ENCODE measurements around the gene ALDH1A3. TPM values are rescaled to one million over a fixed set of nuclear protein-coding genes. Genes with fewer than 3 reads are reported as not detected.

The ALDH1A3 gene
- total RNA-seq, 1 donor from 2014 or later, result 6.8 TPM

DNA sequence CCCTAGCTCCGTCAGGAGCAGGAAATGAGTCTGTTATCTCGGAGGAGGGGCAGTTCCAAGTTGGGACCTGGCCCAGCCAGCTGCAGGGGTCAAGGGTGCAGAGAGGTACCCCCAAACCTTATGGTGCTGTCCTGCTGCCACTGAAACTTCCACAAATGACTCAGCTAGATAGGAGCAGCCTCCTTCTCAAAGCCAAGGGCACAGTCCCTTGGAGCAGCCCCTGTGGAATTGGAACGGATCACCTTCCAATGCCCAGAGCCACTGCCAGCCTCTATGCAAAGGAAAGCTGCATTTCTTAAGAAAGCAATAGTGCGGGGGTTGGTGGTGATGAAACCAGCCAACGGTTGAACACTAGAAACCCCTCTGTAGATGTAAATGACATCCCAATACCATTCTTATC, 20.0 kb downstream of the ALDH1A3 start:
- ATAC-seq (no peak), DNase-seq (no peak)
- intact Hi-C loops (cut with micrococcal nuclease), result no loop called here

DNA sequence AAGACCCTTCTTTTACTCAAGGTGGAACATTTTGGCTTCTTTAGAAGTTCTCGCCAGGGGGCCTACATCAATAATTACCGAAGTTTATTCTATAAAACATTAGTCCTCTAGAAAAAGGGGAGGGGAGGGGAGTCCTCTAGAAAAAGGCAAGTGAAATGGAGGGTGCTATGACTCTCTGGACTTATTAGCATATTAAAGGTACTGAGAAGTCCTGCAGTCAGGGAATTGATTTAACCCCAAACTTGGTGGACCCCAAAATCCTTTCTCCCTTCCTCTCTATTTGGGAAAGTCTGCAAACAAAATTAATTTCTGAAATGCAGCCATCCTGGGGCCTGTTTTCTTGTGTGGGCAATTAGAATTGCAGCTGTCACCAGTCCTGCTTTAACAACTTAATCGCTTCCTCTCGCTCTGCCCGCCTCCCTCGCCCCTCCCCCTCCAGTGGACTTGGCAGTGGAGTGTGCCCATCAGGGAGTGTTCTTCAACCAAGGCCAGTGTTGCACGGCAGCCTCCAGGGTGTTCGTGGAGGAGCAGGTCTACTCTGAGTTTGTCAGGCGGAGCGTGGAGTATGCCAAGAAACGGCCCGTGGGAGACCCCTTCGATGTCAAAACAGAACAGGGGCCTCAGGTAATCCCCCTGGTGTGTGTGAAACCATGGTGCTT, 20.6 kb downstream of the ALDH1A3 start:
- ATAC-seq (no peak), DNase-seq (no peak)
- intact Hi-C loops (cut with micrococcal nuclease), result no loop called here

DNA sequence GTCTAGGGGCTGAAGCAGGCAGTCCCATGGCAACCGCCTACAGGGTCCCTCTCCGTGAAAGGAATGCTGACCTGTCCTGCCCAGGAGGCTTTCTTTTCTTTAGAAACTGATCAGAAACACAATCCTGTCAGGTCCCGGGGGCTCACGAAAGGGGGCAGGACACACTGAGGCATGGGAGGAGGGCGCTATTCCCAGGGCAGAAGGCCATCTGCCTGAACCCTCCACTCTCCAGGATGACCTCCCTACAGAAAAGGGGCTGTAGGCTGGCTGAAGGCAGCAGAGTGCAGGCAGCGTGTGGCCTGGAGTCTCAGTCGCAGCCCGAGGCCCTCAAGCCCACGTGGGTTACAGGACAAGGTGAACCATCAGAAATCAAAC, 21.2 kb downstream of the ALDH1A3 start:
- intact Hi-C loops (cut with micrococcal nuclease), result no loop called here
- no peak for ATAC-seq
- no peak for DNase-seq

DNA sequence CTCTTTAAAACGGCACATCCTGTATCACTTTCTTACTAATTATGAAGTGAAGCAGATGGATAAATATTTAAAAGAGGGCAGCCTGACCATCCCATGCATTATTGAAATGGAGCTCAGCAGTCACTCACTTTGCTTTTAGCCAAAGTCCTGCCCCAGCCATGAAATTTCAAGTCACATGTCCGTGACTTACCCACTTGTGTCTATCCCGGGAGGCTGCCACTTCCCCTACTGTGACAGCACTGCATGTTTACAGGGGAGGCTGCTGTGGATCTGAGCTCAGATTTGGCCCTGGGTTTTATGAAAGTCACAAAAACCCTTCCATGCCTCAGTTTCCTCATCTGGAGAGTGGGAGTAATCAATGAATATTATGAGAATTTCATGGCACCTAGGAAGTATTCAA, 21.7 kb downstream of the ALDH1A3 start:
- intact Hi-C loops (cut with micrococcal nuclease), result no loop called here
- no peak for DNase-seq
- no peak for ATAC-seq

DNA sequence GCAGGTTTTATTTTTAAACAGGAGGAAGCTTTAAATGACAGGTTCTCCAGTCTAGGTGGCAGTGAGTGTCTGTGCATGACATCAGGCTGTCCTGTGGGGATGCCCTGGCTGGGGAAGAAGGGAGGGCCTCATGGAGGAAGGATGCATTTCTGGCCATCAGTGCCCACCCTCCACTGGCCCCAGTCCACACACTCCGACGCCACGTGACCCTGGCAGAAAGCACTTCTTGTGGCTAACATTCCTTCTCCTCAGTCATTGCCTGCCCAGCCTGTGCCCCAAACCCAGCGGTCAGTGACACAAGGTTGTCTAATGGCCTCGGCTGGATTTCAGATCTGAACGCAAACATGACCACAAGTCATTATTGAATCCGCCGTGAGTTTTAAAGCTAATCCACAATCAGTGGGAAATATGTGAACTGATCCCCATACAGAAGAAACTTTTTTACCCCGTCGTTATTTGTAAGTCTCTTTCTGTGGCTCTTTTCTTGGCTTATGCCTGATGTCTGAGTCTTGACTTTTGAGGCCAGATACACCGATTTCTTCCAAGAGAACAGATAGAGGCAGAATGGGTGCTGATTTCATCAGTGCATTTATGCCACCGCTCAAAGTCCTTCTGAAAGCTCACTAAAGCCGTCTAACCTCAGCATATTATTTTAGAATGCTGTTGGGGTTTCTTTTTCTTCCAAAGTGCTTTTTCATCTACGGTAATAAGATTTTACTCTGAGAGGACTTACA, 22.2 kb downstream of the ALDH1A3 start:
- DNase-seq, result no peak
- ATAC-seq, result no peak
- intact Hi-C loops (cut with micrococcal nuclease), result no loop called here

DNA sequence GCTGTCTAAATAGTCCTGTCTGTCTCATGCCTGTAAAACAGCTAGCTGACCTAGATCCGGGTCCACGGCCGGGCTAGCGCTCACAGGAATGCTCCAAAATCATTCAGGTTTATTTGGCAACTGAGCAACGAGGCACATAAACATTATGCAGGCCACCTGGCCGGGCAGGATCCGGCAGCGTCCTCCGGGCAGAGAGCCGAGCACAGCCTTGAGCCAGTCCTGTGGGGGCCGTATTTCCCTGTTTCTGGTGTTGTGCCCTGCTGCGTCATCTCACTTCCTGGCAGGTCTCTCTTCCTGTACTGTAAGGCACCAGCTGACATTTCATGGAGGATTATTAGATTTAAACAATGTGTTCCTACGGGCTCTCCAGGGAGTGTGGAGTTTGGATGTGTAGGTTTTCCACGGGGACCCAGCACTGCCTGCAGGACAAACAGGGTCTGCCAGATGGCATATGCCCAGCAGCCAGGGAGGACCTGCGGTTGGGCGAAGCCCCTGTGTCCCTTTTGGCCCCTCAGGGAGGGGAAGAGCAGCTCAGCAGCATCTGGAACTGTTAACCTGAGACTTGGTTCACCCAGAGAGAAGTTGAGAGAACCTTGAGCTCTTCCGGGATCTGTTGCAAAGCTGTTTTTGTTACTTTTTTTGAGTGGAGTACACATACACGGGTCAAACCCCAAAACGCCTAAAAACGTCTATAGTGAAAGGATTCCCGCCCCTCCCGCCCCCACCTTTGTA, 23.0 kb downstream of the ALDH1A3 start:
- intact Hi-C loops (cut with micrococcal nuclease), result no loop called here
- DNase-seq (peak; percentile 76), ATAC-seq (peak; percentile 90)

DNA sequence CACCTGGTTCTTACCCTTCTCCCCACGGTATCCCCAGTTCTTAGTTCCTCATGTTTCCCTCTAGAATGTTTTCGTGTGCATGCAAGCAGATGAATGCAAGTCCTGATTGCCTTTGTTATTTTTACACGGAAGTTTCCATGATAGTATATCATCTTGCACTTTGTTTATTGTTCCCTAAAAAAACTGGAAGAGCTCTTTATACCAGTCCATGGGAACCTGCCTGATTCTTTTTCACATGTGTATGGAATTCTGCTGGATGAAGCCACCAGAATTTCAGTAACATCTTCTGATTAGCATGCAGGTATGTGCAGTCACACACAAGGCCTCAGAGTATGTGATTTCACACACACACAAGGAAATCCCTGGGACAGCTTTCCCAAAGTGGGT, 23.5 kb downstream of the ALDH1A3 start:
- ATAC-seq (no peak), DNase-seq (no peak)
- intact Hi-C loops (cut with micrococcal nuclease), result no loop called here

DNA sequence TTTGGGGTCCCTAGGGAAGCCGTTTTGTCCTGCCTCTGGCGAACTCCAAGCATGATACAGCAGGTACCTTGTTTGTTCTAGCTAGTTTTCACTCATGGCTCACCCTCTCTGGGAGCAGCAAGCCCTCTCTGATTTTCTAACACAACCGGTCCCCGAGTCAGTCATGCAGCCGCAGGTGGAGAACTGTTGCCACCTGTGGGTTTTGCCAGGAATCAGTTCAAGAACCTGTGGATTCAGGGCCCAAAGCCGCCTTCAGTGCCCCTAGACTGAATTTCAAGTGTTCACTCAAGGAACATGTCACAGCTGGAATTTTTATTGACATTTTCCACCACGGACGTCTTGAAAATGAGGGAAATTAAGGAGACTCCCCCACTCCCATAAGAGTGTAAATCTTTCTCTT, 26.2 kb downstream of the ALDH1A3 start:
- ATAC-seq, result no peak
- intact Hi-C loops (cut with micrococcal nuclease), result no loop called here
- DNase-seq, result no peak

DNA sequence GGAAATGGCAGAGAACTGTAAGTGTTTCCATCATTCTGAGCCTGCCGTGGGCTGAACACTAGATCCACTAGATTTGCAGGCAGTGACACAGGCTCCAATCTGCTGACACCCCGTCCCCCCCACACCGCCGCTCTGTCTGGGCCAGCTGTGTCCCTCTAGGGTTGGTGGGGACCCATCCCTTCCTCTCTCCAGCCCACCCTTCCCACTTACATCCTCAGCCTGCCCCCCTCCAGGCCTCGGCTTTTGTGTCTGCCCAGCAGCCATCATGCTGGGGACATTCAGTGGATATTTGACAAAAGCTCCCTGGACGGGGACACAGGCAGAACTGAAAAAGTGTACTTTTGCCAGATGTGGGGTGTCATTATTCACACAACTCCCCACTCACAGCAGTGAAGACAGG, 28.8 kb downstream of the ALDH1A3 start:
- intact Hi-C loops (cut with micrococcal nuclease), result no loop called here
- ATAC-seq, result no peak
- no peak for DNase-seq

DNA sequence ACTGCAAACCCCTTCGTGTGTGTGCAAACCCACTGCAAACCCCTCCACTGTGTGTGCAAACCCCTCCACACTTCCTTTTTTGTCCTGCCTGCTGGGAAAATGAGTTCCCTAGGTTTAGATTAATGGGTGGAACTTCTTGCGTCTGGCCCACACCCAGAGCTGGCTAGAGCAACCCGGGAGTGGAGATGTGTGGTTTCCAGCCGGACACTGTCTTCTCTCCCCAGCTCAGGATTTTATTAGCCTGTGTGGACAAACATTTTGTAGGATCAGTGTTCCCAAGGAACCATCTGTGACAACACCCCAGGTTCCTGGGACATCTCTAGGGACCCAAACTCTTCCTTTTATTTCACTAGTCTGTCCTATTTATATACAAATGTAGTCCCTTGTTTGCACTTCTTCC, 29.9 kb downstream of the ALDH1A3 start:
- DNase-seq (no peak), ATAC-seq (peak; percentile 41)
- intact Hi-C loops (cut with micrococcal nuclease), result no loop called here

DNA sequence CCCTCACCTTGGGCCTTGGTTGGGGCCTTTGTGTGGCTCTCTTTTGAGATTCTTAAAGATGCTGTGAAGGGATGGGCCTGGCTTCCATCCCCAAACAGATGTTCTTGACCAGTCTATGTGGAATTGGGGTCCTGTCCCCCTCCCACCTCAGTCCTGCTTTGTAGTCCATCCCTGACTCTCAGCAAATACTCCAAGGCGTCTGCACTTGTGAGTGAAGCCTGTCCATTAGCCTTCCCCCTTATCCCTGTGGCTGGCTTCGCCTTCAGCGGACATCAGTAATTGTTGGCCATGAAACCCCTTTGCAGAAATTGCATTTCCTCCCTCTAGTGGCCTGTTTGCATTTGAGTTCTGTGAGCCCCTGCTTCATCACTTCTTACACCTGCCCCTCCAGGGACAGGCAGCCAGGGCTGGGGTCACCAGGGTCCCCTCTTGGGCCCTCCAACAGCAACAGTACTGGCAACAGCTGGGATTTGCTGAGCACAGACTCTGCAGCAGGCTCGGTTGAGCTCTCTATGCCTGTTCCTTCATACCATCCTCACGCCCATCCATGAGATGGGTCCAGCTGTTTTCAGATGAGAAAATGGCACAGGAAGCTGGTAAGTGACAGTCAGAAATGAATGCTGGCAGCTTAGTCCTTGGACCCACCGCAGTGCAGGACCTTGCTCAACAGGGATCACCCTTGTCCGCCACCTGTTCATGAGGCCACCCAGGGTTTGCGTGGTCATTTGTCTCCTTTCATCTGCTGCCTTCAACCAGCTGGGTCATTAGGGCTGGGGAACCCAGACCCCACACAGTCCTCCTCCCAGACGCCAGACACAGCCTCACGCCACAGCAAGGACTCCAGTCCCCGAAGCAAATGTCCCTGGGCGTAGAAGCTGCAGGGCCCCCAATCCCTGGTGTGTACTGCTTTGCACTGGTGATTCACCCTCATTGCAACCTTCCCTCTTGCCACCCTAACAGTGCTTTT, 30.6 kb downstream of the ALDH1A3 start:
- intact Hi-C loops (cut with micrococcal nuclease), result no loop called here
- DNase-seq (no peak), ATAC-seq (no peak)

DNA sequence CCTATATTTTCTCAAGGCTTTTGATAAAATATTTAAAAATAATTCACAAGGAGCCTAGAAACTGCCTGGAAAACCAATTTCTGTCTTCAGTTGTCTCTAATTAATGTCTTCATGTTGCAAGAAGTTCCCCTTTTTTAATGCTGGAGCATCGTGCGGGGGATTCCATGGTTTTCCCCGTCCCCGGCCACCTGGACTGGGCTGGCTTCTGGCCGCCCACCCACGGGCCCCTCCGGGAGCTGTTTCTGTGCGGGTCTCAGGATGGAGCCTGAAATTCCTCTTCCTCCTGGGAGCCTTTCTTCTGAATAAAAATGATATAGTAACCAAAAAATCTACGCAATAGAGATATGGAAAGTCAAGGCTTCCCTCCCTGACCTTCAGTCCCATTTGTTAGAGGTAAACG, 31.5 kb downstream of the ALDH1A3 start:
- intact Hi-C loops (cut with micrococcal nuclease), result no loop called here
- no peak for ATAC-seq
- DNase-seq, result no peak

DNA sequence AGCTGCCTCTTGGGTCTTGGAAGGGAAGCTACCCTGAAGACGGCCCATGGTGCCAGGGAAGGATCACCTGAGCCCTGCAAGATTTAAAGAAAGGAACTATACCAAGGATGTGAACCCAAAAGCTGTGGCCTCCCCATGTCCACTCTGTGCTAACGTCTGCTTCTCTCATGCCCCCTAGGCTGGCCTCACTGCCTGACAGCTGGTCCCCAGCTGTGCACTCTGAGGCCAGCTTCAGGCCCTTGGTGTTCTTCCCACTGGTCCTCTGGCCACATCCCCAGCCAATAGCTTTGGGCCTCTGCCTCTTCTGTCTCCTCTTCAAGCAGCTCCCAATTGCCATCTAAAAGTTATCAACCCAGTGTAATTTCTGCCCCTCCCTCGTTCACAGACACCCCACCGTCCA, 34.3 kb downstream of the ALDH1A3 start:
- intact Hi-C loops (cut with micrococcal nuclease), result no loop called here
- DNase-seq (peak; percentile 53), ATAC-seq (peak; percentile 59)

DNA sequence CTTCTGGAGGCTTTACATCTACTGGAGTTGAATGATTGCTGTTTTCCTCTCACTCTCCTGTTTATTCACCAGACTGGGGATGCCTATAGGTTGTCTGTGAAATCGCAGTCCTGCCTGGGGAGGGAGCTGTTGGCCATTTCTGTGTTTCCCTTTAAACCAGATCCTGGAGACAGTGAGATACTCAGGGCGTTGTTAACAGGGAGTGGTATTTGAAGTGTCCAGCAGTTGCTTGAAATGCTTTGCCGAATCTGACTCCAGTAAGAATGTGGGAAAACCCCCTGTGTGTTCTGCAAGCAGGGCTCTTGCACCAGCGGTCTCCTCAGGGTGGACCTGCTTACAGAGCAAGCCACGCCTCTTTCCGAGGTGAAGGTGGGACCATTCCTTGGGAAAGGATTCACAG, 35.2 kb downstream of the ALDH1A3 start:
- no peak for ATAC-seq
- DNase-seq, result no peak
- intact Hi-C loops (cut with micrococcal nuclease), result loop anchor here (5.0 kb wide), 1 partner anchor 92 kb away; no protein-coding TSS in a partner anchor

DNA sequence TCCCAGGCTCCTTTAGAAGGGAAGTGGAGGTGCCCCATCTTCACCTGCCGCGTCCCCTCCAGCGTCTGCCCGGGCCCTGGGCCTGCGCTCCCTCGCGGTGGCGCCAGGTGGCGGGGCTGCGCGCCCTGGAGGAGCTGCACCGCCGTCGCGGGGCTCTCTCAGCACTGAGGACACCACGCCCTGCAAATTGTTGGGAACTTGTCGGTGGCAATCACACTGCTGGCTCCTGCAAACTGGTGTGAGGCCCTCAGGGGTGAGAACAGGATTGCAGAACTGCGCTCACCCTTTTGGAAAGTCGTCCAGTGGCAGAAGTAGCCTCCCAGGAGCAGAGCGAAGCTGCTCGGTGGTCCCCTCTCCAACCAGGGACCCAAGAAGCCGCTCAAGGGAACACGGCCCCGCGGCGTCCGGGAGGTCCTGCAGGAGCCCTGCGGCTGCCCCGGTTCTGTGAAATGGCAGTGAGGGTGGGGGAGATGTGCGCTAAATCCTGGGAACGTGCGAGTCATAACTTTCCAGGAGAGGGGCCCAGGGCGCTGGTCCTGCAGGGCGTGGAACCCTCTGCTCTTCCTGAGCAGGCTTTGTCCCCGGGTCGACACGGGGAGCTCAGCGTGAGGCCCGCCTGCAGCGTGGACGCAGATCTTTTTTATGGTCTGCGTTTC, 38.5 kb downstream of the ALDH1A3 start:
- DNase-seq (peak; percentile 88), ATAC-seq (peak; percentile 93)
- intact Hi-C loops (cut with micrococcal nuclease), result loop anchor here (5.0 kb wide), 1 partner anchor 89 kb away; no protein-coding TSS in a partner anchor

DNA sequence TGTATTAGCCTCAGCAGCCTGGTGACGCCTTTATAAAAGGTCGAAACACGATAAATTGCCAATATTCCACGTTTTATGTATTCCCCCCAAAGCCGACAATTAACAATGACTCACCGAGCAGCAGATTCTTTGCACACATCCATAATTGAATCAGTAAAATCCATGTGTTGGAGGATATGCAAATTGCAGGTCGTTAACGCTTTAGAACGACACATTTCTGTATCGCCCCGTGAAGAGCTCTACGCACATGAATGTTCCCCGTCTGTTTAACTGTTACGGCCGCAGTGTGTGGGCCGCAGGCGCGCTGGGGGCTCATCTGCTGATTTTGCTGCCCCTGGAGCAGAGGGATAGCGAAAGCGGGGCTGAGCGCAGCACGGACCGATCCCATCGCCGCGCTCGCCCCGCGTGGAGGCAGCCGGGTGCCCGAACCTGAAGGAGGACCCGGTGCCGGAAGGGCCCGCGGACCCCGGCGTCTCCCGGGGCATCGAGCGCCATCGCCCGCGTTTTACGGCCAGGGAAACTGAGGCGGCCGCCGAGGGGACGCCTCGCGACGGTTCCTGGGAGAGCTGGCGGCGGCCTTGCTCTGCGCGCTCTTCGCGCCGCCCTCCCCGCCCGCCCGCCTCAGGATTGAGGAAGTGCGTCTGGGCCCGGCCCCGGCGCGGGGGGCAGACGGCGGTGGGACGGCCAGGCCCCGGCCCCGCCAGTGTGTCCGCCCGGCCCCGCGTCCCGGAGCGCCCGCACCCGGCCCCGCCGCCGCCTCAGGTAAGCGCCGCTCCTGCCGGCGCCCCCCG, 39.3 kb downstream of the ALDH1A3 start, which contains the start of gene LRRK1:
TSS of gene LRRK1 (plus strand) at position 668 of the 791 bp plus-strand sequence. CDS start 5,276 bp downstream, outside the sequence.
- intact Hi-C loops (cut with micrococcal nuclease), result loop anchor here (5.0 kb wide), 1 partner anchor 88 kb away; no protein-coding TSS in a partner anchor
- ATAC-seq (peak; percentile 80), DNase-seq (peak; percentile 70)

DNA sequence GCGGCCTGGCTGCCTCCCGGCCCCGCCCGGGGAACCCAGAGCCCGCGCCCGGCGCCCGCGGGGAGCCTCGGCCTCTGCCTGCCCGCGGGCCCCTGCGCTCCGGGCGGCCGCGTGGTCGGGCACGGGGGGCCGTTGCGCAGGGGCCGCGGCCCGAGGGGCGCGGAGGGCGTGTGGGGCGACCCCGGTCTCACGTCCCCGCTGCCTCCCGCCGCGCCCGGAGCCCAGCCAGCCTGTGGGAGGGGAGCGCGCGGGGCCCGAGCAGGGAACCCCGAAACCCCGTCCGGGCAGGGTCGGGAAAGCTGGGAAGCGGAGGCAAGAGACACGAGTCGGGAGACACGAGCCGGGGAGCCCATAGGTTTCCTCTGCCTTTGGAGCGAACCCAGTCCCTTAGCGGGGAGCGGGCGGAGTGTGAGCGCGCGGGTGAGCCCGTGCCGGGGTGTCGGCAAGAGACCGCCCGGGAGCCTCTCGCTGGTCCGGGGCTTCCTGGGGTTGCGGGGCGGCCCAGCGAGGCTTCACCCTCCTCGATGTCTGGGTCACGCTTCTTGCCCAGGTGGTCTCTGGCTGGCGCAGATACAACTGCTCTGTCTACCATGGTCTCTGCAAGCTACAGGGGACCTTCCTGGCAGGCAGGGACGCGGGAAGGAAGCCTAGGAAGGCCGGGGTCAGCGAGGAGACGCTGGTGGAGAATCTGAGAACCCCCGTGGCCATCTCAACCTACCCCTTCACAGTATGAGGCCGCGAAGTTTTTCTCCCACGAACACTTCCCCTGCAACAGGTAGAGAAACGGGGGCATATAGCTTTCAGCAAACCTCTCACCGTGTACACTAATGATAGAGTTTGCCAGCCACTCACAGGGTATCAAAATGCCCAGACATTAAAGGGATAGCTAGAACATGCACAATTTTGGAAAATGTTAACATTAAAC, 40.1 kb downstream of the ALDH1A3 start:
- no peak for ATAC-seq
- intact Hi-C loops (cut with micrococcal nuclease), result loop anchor here (5.0 kb wide), 1 partner anchor 88 kb away; no protein-coding TSS in a partner anchor
- DNase-seq, result peak; percentile 46
